Muscle of back (tissue), 11 donors: ENCODE measurements around the gene LHPP. TPM values are rescaled to one million over a fixed set of nuclear protein-coding genes. Genes with fewer than 3 reads are reported as not detected.

Experiments
- DNase-seq, 3 donors: peaks; one replicate each; pipeline versions ENCODE4 v3.0.0 to v3.0.0-alpha.2; 2013
- polyA plus RNA-seq, 10 donors: library from polyadenylated mRNA; unstranded; fragments of 120-200 nt; gene quantifications; one replicate each; pipeline ENCODE4 v1.2.1, GENCODE V29; 2013; ENCODE audit not compliant: insufficient read length in 10 of 10

The LHPP gene
- polyA plus RNA-seq, 10 donors: 5.2 to 8.6 (median 7.5) TPM

- no peak for DNase-seq
Observed at GRCh38 chr10:124518366-124518765, 56.7 kb downstream of the LHPP start.

DNA sequence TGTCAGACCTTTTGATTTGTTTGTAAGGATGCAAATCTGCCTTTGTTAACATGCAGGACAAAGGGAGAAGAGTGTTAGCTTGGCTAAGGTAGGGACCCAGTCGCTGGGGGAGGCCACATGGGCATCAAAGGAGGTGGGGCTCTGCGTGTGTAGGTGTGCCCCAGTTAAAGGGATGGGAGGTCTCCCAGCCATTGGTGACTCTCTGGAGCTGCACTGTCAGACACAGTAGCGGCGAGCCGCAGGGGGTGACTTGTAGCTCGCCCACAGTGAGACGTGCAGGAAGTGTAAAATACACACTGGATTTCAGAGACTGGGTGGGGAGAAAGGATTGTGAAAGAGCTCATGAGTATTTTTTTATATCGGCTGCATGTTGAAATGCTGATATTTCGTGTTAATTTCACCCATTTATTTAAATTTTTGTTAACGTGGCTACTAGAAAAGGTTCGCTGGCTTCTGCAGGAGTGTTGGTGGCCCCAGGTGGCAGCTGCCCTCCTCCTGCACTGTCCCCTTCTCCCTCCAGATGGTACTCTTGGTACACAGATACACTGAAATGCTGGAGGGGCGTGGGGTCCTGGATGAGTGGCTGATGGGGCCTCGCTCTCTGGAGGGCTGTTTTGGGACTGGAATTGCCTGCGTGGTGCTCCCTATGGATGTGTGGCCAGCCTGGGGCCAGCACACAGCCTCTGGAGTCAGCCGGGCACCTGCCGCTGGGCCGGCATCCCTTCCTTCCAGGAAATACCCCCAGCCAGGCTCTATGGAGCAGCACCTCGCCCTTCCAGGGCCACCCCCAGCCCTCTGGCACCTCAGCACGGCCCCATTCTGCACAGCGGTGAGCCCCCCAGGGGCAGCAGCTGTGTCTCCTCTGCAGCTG lies 59.2 kb downstream of the LHPP start:
- DNase-seq: no peak

DNA sequence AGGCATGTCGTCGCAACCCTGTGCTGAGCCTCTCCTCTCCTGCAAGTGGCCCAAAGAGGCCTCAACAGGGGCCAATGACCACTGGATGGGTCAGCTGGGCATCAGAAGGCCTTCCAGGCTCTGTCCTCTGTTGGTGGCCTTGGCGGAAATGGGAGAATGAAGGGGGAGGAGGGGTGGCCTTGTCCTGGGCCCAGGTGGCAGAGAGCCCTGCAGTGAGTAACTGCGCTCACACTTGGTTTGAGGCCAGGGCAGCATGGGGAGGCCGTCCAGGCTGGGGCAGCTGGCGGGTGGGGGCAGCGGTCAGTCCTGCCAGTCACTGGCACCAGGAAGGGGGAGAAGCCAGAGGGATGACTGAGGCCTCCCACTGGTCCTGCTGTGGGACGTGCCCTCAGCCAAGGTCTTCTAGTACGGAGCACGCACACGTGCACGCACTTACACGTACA lies 59.8 kb downstream of the LHPP start:
- DNase-seq: no peak

DNA sequence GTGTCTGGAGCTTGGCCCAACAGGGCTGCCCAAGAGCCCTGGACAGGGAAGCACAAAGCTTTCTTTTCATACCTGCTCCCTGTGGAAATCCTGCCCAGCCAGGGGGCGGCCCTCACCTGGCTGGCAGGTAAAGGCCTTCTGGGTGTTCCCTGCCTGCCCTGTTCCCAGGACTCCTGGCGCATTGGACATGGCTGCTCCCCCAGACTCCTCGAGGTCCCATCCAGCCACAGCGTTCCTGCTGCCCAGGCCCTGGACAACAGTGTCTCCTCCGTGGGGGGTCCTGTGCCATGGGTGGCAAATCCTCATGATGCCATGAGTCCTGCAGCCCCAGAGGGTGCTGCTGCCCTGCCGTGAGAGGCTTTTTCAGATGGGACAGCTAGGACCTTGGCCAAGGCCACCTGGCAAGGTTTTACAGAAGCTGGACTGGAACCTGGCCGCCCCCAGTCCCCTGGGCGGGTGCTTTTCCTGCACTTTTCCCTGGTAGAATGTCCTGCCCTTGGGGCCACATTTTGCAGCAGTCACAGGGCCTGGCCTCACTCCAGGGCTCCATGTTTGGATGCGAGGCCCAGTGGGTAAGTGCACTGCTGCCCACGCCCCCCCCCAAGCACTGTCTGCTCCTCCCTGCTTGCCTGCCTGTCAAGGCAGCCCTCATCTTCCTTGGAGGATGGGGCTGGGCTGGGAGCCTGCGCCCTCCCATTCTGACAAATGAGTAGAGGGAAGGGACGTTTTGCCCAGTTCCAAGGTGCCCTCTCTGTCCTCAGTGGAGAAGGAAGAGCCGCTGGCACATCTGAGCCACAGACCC lies 60.7 kb downstream of the LHPP start:
- DNase-seq: no peak

DNA sequence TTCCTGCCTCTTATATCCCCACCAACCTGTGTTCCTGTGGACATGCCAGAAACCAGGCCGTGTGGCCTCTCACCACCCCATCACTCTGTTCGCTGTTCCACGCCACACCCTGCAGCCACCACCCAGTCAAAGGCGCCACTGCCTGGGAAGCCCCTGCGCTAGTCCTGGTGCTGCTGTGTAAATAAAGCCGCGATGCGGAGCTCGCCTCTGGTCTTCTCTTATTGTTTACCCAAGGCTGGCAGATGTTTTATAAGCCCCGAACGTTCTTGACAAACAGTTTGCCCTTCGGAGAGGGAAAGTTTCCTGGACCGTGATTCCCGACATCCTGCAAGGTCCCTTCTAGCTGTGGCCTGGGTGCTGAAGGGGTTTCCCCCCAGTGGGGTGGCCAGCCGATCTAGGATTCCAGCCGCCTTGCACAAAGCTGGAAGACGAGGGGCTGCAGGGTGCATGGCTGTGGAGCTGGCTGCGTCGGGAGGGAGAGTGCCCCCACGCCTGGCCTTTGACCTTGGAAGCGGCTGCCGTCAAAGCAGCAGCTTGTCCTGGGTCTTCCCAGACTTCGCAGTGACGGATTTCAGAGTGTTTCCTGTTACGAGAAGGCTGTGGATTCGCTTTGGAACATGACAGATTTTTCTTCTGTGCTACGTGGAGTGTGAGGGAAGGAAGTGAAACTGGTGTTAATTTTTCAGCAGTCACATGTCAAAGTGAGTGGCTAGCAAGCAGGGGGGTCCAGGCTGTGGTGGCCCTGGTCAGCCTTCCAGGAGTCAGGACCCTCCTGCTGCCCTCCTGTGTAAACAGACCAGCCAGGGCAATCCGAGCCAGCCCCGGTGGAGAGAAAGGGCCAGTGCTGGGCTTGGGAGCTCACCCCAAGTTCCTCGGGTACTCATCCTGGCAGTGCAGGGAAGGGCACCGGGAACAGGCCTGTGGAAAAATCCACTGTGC lies 61.6 kb downstream of the LHPP start:
- peak in 1 of 3 donors; percentile 53 for DNase-seq

DNA sequence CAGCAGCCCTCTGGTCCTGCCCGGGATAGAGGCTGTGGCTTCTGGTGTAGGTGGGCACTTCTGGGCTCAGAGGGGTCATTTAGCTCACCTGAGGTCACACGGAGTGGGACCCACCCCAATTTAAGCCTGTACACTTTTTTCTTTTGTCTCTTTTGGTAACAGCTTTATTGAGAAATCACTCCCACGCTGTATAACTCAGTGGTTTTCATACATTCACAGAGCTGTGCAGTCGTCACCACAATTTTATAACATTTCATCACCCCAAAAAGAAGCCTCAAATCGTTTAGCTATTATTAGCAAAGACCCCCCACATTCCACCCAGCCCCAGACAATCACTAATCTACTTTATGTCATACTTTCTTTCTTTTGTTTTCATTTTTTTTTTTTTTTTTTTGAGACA lies 62.3 kb downstream of the LHPP start:
- no peak for DNase-seq

DNA sequence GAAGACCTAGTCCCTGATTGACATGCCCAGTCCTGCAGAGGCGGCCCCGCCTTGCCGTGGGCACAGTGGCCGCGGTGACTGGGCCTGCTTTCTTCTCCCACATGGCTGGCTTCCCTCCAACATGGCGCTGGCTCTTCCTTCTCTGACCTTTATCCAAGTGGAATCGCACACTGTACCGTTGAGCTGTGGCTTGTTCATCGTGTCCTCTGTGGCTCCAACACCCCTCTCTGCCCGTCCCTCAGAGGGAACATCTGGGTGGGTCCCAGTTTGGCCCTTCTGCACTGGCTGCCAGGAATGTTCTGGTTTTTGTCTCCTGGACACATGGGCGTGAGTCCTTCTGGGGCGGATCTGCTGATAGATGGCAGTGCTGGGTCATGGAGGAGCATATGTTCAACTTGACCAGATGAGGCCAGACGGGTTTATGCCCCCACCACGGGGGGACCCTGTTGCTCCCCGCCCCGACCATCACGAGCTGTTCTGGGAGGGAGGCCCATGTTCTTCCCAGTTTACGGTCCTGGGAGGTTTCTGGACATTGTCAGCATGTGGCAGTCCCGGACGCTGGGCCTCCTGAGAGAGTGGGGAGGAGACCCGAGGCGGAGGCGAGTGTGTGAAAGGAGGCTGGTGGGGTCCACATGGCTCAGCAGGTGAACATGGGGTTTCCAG lies 63.5 kb downstream of the LHPP start:
- DNase-seq: no peak

GRCh38 chr10:124525751-124526600 lies 64.4 kb downstream of the LHPP start:
- DNase-seq: no peak

- DNase-seq: no peak
Observed at GRCh38 chr10:124526621-124527267, 65.1 kb downstream of the LHPP start.

- no peak for DNase-seq
Observed at GRCh38 chr10:124527874-124528395, 66.3 kb downstream of the LHPP start.

- no peak for DNase-seq
Observed at GRCh38 chr10:124529661-124530214, 68.1 kb downstream of the LHPP start.

DNA sequence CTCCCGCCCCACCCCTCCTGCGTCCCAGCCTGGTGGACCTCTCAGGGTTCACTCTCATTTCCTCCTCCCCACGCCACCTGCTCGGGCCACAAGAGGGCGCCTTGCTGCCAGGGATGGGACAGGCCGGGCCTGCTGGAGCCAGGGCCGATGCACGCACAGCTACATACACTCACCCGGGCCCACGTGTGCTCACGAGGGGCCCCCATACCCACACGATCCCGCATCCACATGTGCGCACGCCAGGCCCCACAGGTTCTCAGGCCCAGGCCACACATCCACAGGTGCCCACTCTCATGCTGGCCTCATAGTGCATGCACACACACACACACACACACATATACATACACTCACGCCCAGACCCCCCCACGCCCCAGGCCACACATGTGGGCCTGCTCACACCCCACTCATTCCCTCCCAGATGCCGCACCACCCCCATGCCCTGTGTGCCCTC lies 68.6 kb downstream of the LHPP start:
- DNase-seq: peak; percentile 63 to 90 (median 84)

DNA sequence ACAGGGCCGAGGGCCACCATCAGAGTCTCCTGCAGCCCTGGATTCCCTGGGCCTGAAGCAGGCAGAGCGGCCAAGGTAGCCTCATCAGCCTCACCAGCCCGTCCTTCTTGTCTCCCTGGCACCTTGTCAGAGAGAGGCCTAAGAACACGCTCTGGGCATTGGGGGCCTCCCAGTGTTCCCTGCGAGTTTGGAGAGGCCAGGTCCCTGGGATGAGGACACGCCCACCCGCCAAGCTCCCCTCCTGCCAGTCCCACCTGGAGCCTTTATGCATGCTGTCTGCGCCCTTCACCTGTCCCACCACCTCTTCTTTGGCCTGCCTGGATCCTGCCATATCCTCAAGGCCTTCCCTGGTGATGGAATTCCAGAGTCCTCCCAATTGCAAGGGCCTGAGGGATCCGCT lies 69.2 kb downstream of the LHPP start:
- DNase-seq: no peak

DNA sequence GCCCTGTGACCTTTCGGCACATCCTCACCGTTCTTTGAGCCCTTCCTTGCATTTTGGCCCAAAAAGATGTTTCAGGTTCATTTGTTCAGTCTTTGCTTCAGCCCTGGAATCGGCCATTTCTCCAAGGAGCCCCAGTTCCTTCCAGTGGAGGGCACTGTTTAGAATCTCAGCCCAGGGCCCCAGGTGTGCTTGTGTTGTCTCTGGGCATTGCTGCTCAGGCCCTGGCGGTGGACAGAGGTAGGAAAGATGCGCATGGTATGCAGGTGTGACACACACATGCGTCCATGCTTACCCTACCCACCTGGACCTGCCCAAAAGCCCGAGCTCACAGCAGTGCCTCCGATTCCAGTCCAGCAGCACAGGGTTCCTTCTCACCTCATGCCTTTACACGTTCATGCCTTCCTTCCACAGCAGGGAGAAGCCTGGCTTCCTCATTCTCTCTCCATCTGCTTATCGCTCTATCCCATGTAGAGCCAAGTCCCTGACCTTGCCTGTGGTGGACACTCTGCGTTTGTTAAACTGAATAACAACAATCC lies 70.6 kb downstream of the LHPP start:
- DNase-seq: no peak

DNA sequence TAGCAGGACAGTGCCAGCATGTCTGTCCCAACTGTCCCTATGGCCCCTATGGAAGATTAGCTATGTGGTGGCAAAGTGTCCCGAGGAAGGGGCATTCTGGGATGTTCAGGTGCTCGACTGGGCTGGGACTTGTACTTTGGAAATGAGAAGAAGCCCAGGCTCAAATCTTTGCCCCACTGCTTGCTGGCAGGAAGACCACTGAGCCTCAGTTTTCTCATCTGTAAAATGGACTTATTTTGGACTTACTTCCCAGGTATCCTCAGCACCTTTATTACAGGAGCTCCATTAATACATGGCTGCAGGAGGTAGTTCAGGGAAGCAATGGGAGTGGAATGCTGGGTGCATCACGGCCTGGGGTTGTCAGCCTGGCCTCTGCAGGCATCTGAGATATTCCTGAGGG lies 71.2 kb downstream of the LHPP start:
- DNase-seq: no peak

DNA sequence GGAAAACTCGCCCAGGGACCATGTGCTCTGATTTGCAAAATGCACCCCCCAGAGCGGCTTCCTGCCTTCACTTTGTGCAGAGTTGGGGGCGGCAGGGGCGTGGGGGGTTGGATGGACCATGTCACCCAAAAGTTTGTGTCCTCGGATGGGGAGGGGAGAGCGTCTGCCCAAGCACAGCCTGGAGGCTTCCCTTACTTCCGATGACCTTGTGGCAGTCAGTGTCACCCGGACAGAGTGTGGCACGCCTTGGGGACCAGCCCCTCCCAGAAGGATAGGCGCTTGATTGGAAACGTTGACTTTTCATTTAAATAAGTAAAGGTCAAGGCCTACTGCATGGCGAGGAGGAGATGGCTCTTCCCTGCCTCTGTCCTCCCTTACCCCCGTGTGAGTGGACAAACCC lies 71.6 kb downstream of the LHPP start:
- DNase-seq: no peak

DNA sequence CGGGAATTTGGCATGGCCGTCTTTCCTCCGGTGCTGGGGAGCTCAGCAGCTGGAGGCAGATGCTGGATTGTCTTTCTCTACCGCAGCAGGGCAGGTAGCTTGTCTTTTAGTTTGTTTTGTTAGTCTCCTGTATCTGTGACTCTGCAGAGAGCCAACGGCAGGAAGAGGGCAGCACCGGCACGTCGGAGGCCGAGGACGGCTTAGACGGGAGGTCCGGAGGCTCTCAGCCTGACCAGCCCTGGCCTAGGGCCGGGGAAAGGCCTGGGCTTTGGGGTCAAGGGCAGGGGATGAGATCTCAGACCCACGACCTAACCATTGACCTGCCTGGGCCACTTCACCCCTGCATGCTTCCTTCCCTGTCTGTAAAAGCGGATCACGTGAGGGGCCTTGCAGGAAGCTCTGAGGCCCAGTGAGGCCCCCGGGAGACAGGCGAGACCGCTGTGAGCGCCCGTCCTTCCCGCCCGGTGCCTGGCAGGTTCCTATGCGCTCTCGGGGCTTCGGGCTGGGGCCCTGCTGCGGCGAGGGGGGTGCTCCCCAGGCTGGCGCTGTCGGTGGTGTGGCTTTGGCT lies 72.7 kb downstream of the LHPP start:
- DNase-seq: peak in 2 of 3 donors; percentile 42 to 76
